Stimulated activated CD4-positive, alpha-beta T cell treated with anti-CD3 and anti-CD28 coated beads, Interleukin-2, amount 100 ng/mL, for 4 hours (primary cell): ENCODE results near the gene ANXA8L1.
"Not testable (repeated sequence)": the region's sequence is repeated elsewhere in the genome, so short reads cannot be mapped to it uniquely, and the experiment has no call there.

Experiments used
- DNase-seq: peaks from one replicate; pipeline ENCODE4 v3.0.0-alpha.2; 2020; ENCODE audit warnings: low read depth

Gene ANXA8L1, protein sequence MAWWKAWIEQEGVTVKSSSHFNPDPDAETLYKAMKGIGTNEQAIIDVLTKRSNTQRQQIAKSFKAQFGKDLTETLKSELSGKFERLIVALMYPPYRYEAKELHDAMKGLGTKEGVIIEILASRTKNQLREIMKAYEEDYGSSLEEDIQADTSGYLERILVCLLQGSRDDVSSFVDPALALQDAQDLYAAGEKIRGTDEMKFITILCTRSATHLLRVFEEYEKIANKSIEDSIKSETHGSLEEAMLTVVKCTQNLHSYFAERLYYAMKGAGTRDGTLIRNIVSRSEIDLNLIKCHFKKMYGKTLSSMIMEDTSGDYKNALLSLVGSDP

DNA sequence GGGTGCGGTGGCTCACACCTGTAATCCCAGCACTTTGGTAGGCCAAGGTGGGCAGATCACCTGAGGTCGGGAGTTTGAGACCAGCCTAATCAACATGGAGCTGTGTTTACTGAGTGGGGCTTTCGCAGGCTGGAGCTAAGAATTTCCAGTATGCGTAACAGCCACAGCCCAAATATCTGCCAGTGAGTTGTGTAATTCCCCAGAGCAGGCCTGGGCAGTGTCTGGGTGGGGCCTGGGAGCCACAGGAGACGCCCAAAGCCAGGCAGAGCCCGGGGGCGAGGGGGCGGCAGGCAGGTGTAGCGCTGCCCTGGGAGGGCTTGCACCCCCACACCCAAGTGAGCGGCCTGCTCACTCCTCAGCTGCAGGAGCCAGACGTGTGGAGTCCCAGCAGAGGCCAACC lies at the start of gene ANXA8L1:
Gene ANXA8L1, plus strand, starts transcription at position 371 of the 400 bp plus-strand sequence. CDS start 76 bp downstream, outside the sequence.
- not testable (repeated sequence) for DNase-seq

DNA sequence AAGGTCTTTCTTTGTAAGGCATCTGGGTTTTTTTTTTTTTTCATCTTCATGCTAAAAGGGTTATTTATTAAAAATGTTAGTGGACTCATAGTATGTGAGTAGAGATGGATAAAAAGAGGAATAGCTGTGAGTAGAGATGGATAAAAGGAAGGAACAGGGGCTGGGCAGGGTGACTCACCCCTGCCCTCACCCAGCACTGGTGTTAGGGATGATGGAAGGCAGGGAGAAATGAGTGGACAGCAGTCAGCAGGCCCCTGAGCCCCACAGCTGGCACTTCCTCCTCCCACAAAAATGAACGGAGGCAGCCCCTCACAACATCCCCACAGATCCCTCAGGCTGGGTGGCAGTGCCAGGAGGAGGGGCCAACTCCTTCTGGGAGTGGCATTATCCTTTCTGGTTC lies 49.5 kb upstream of the ANXA8L1 start:
- DNase-seq: no peak

DNA sequence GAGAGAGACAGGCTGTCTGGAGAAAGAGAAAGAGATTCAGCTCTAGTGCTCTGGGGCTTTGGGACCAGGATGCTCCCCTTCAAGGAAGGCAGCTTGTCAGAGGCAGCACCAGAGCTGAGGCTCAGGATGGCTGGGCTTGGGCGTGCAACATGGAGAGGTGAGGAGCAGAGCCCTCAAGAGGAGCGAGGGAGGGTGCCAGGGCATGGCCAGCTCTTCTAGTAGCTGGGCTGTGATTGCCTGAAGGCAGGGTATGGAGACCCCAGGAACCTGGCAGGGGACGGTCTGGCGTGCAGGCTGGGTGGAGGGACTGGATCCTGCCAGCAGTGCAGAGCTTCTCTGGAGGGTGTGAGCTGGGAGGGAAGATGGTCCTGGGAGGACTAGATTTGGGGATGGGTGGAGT lies 48.6 kb upstream of the ANXA8L1 start:
- no peak for DNase-seq

DNA sequence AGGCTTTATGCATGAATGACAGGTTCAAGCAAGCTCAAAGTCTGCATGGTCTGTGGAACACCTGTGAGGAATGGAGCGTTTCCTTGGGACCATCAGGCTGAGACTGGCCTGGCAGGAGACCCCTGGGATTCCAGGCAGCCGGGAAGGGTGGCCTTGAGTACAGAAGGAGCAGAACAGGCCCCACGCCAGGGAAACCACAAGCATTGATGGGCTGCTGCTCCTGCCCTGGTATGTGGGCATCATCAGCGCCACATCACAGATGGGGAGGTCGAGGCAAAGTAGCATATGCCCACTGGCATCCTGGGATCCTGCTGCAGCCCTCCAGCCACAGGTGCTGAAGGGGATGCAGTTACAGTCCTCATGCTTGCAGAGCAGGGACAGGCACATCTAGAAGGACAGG lies 47.9 kb upstream of the ANXA8L1 start:
- DNase-seq: no peak

DNA sequence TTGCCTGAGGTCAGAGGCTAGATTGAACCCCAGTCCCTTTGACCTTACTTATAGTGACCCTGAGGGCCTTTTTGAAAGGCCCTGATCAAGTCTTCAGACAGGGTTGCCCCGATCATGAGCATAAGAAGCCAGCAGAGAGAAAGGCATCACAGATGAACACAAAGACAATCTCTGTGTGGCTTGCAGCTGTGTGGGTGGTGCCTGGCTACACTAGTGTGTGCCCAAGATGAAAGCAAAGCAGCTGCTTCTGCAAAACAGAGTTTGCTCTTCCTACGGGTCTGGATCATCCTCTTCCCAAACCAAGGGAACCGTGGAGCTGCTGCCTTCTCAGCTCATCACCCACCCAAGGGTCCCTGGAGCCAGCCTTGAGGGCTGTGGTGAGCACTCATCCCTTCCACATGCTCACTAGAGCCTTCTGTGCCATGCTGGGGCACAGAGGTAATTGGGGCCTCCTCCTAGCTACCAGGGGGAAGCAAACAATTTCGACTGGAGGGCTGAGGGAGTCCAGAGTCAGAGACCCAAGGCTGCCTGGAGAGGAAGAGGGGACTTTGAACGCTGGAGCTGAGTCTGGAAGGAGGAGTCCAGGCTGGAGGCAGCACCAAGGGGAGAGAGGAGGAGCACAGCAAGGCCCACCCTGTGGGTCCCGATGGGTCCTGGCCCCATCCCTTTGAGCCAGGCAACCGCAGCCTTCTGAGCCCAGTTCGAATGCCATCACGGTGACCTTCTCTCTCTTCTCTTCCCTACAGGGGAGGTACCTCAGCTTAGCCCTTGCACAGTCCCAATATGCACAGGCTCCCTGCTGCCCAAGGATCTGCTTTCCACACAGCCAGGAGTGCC lies 46.5 kb upstream of the ANXA8L1 start:
- DNase-seq: no peak

DNA sequence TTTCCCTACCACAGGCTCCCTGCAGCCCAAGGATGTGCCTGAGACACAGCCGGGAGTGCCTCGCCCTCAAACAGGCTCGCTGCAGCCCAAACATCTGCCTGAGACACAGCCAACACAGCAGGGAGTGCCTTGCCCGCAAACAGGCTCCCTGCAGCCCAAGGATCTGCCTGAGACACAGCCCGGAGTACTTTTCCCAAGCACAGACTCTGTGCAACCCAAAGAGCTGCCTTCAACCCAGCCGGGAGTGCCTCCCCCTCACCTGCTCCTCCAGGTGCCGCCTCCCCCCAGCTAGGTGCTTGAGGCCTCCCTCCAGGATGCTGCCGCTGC lies 45.9 kb upstream of the ANXA8L1 start:
- no peak for DNase-seq

DNA sequence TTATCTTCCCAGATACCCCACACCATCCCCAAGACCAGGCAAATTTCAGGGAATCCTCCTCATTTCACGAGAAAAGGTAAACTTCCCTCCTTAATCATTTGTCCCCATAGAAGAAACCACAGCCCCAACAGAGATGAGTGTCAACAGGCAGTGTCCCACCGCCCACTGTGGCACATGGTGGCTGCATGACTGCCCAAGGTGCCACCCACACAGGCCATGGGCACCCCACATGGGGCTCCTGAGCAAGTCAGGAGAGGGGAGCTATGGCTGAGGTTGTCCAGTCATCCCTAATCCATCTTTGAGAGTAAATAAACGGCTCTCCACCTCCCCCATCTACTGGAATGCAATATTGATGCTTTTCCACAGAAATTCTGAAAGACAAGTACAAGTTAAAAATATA lies 44.7 kb upstream of the ANXA8L1 start:
- DNase-seq: no peak

DNA sequence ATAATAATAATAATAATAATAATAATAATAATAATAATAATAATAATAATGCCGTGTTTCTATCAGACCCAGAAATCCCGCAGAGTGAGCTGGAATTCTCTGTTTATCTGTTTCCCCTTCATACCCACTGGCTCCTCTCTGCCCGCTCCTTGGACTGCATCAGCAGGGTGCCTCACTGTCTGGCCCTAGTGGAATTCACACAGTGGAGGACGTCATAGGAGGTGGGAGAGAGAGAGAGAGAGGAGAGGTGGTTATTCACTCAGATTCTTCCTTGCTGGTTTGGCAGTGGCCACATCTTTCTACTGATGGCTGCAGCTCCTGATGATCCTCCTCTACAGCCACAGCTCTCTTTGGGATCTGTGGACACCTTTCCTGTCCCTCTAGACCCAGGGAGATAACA lies 10.1 kb upstream of the ANXA8L1 start:
- not testable (repeated sequence) for DNase-seq

DNA sequence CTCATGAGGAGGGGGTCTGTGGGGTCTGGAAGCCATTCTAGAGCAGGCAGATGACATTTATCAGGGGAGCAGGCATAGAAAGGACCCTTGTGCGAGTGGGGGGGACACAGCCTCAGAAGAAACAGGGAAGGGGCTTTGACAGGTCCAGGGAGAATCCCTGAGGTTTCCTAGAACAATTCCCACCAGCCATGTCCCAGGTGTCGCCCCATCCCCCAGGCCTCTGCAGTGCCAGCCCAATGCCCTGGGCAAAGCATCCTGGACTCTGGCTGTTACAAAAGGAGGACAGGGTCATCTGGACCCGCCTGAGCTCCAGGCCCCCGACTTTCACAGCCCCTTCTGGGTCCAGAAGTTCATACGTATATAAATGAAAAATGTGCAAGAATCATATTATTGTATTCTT lies 8.4 kb upstream of the ANXA8L1 start:
- not testable (repeated sequence) for DNase-seq

DNA sequence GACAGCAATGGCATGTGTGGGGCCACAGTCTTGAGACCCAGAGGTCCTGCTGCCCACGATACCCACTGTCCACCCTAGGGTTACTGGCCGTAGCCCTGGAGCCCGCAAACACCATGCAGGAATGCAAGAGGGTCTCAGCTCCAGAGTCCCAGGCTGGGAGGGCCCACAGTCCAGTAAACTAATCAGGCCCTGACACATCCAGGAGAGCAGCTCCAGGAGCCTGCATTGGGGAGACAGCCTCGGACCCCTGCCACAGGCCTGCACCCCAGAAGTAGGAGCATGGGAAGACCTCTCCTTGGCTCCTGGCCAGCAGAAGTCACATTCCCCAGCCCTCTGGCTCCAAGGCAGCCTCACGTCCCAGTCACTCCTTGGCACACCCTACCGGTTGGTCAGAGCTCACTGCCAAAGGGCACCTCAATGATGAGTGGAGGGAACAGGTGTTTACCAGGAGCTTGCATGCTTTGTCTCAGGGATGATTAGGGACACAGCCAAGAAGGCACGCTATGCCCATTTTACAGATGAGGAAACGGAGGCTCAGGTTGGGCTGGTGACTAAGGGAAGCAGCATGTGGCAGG lies 7.8 kb upstream of the ANXA8L1 start:
- not testable (repeated sequence) for DNase-seq

DNA sequence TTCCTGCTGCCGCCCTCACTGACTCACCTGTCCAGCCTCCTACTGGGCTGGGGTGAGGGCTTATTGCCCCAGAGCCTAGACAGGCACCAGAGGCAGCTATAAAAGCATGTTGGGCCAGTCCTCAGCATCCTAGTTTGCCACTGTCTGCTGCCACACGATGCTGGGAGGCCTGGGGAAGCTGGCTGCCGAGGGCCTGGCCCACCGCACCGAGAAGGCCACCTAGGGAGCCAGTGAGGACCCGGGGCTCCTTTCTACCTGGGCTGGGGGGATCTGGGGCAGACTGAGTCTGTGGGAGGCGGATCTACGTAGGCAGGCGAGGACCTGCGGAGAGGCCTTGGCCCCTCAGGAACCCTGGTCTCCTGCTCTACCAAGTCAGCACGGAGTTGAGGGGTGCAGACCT lies 6.6 kb upstream of the ANXA8L1 start:
- not testable (repeated sequence) for DNase-seq

DNA sequence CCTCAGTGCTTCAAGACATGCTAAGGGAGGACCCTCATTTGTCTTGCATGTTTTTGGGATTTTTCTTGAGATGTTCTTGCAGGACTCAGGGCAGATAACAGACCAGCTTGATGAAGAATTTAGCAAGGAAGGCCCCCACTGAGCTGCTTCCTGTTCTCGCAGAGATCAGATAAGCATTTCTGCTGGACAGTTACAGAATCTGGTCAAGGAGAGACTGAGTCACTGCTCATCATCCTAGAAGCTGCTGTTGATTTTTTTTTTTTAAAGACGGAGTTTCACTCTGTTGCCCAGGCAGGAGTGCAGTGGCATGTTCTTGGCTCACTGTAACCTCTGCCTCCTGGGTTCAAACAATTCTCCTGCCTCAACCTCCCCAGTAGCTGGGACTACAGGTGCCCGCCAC lies 1.2 kb upstream of the ANXA8L1 start:
- not testable (repeated sequence) for DNase-seq

DNA sequence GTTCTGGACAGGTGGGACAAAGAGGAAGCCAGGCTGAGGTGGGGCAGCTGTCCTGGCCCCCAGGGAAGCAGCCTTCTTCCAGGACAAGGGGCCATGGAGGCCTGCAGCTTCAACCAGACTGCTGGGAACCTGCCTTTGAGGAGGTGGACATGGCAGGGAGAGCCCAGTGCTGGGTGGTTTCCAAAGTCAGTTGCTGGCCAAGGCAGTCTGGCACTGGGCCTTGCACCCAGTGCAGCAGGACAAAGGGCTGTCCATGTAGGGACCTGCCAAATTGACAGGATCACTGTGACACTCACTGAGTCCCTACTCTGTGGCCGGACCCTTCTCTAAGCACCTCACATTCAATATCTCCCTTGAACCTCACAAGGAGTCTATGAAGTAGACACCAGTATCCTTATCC lies 1.4 kb downstream of the ANXA8L1 start:
- DNase-seq: not testable (repeated sequence)

DNA sequence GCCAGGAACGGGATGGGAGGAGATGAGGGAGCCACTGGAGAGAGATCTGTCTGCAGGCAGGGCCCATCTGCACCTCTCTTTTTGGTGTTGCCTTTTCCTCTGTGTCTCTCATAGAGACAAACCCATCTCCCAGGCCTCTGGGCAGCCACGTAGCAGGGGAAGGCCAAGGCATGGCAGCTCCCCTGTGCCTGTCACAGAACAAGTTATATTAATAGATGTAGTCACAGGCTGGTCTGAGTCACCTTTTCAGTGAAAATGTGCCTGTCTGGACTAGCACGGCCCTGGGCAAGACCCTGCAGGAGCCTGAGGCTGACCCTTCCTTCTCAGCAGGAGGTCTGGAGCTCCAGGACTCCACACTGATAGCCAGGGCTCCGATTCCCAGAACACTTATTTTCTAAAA lies 2.1 kb downstream of the ANXA8L1 start:
- not testable (repeated sequence) for DNase-seq

DNA sequence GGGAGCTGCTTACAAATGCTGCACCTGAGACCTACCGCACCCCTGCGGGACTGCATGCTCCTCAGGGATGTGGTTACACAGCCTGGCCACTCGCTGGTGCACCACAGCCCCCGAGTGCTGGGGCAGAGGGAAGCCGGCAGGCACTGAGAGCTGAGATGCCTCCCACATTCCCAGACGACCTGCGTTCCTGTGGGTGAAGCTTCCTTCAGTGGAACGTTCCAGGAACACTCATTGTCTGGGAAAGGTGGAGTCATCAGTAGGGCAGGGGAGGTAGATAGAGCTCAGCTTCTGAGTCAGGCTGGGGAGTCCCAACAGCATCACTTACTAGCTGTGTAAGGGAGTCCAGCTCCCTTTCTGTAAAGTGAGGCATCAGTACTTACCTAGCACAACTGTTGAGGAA lies 2.5 kb downstream of the ANXA8L1 start:
- DNase-seq: not testable (repeated sequence)

DNA sequence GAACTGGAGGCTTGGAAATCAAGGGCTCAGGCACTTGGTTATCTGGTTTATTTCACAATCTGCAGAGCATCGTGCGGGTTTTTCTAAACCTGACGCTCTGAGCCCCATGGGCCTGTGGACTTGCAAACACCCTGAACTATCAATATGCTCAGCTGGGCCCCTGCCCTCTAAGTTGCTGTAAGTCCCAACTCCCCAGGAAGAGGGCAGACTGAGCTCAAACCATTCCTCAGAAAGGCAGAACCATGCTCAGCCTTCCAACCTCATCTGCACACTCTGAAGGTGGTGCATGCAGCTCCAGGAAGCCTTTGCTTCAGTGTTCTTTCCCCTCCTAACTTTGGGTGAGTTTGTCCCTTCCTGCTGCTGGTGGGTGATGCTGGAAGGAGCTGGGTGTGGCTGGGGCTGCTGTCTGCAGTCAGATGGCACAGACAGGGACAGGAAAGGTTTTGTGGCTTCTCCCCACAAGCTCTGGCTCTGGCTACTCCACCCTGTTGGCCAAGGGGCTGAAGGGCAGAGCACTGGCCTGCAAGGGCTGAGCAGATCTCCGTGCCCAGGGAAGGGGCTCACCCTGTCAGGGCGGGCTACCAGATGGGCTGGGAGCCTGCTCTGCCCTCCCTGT lies 3.8 kb downstream of the ANXA8L1 start:
- not testable (repeated sequence) for DNase-seq

DNA sequence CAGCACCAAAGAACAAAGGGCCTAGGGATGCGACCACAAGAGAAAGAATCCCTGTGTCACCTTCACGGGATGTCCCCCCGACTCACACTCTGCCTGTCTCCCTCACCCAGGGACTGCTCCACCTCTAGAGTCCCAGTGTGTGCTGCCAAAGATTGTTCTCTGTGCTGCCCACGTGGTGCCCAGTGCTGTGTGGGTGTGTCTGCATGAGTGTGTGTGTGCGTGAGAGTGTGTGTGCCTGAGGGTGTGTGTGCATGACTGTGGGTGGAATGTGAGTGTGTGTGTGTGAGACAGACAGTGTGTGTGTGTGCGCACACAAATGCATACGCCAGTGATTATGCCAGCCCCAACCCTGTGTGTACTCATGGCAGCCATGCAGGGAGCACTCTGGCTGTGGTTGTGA lies 10.3 kb downstream of the ANXA8L1 start:
- not testable (repeated sequence) for DNase-seq

DNA sequence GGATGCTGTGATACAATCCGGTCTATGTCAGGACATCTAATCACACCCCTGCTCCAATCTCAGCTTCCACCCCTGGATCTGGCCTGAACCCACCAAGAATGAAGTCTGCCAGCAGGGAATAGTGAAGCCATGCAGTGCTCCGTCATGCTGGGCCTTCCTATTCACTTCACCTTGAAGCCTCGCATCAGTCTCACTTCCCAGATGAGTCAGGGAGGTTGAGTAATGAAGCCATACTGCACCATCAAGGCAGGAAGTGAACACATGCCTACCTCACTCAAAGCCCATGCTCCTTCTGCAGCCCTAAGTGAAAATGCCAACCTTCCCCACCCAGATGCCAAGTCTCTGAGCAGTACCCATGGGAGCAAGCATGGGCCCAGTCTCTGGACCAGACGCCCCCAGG lies 11.1 kb downstream of the ANXA8L1 start:
- not testable (repeated sequence) for DNase-seq

DNA sequence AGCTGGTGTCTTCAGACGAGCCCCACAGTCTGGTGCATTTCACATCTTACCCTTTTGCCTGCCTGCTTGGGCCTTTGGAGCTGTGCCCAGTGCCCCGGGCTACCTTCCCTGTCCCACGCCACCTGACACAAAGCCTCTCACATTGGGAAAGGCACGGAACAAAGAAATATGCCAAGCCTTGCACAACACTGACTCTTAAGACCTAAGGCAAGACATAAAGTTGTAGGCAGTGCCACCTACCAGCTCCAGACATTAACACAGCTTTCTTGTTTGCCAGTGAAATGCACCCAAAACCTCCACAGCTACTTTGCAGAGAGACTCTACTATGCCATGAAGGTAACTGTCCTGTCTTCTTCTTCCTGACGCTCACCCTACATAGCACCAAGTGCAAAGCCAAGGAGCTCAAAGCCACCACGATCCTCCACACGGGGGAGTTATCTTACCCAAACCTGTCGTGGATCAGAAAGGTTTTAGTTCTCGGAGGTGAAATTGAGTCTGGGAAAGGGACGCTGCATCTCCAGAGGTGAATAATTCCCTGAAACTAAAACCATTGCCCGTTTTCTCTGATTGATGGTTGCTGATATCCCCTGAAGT lies 11.8 kb downstream of the ANXA8L1 start:
- DNase-seq: not testable (repeated sequence)

DNA sequence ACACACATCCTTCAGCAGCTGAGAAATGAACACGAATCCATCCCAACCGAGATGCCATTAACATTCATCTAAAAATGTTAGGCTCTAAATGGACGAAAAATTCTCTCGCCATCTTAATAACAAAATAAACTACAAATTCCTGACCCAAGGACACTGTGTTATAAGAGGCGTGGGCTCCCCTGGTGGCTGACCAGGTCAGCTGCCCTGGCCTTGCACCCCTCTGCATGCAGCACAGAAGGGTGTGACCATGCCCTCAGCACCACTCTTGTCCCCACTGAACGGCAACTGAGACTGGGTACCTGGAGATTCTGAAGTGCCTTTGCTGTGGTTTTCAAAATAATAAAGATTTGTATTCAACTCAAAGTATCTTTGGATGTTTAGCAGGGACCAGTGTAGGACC lies 15.8 kb downstream of the ANXA8L1 start:
- DNase-seq: not testable (repeated sequence)

DNA sequence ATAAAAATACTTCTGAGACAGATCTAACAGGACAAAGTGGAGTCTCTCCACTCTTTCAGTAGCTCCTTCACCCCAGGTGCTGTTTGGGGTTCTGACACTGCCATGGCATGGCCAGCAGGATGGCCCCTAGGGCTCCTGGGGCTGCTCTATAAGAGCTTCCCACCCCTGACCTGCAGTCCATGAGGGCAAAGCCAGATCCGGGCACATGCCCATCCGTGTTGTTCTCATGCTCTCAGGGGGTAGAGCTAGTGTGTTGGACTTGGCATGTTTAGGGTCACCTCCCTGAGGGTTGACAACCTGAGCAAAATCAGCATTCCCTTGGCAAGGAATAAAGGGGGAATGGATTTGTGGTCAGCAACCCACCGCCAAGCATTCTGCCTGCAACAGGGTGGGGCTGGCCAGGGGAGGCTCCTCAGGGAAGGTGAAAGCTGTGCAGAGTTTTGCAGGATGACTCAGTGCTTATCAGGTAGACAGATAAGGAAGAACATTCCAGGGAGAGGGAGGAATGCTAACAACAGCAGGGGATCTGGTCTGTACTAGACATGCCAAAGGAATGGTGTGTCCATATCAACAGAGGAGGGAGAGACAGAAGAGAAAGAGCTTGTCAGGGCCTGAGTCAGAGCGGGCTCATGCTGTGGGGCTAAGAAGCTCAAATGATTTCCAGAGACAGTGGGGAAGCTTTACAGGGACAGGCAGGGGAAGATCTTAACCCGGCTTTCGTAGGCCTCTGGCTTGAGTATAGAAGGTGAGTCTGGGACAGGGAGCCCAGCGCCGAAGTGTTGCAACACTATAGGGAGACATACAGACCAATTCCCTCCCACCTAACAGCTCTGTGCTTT lies 21.1 kb downstream of the ANXA8L1 start:
- DNase-seq: not testable (repeated sequence)
